SK-N-SH treated with all-trans-retinoic acid at 6 μM for 48 hours (cell line): ENCODE measurements around the gene TTBK2.

ENCODE experiments used
- GLIS3 ChIP-seq: fragments of 250-450 bp; sonication (Bioruptor Pico); IDR thresholded peaks from 2 replicates; pipeline ENCODE4 v1.5.0; 2020; ENCODE audit warnings: mild to moderate bottlenecking, moderate library complexity
- OSR1 ChIP-seq: fragments of 250-450 bp; sonication (Bioruptor Pico); IDR thresholded peaks from 2 replicates; pipeline ENCODE4 v1.8.0; 2022; ENCODE audit warnings: moderate library complexity, mild to moderate bottlenecking, inconsistent platforms
- PATZ1 ChIP-seq: fragments of 250-450 bp; sonication (Bioruptor Pico); IDR thresholded peaks from 2 replicates; pipeline ENCODE4 v1.8.0; 2020; ENCODE audit warnings: mild to moderate bottlenecking, moderate library complexity, borderline replicate concordance
- RARB ChIP-seq: fragments of 250-450 bp; sonication (Bioruptor Pico); IDR thresholded peaks from 2 replicates; pipeline ENCODE4 v1.8.0; 2021; ENCODE audit warnings: mild to moderate bottlenecking, moderate library complexity
- TOX ChIP-seq: fragments of 250-450 bp; sonication (Bioruptor Pico); IDR thresholded peaks from 2 replicates; pipeline ENCODE4 v1.8.0; 2021; ENCODE audit warnings: mild to moderate bottlenecking, moderate library complexity, borderline replicate concordance
- TSHZ2 ChIP-seq: fragments of 250-450 bp; sonication (Bioruptor Pico); IDR thresholded peaks from 2 replicates; pipeline ENCODE4 v1.5.0; 2020; ENCODE audit warnings: mild to moderate bottlenecking, moderate library complexity
- ZNF8 ChIP-seq: fragments of 450-650 bp; formaldehyde crosslinking; IDR thresholded peaks from 2 replicates; pipeline ENCODE4 v1.5.0; 2020; ENCODE audit warnings: mild to moderate bottlenecking, moderate library complexity

- TF ChIP-seq TOX (CRISPR knock-in tag): no peak
- TF ChIP-seq GLIS3 (CRISPR knock-in tag): no peak
- TF ChIP-seq PATZ1 (CRISPR knock-in tag): no peak
- TF ChIP-seq TSHZ2 (CRISPR knock-in tag): no peak
- TF ChIP-seq OSR1 (CRISPR knock-in tag): no peak
- no peak for TF ChIP-seq ZNF8 (CRISPR knock-in tag)
- no peak for TF ChIP-seq RARB (CRISPR knock-in tag)
These were observed 111.7 kb downstream of the TTBK2 start for GRCh38 chr15:42808913-42809312.
